CMK (cell line): Measurements from ENCODE around the gene MPO.
A peak's percentile ranks its signal among the peaks of the same experiment; 100 is the strongest.

Experiments used
- DNase-seq: peaks from one replicate; pipeline ENCODE4 v3.0.0-alpha.2; 2010; ENCODE audit warnings: low read depth

The MPO gene

DNA sequence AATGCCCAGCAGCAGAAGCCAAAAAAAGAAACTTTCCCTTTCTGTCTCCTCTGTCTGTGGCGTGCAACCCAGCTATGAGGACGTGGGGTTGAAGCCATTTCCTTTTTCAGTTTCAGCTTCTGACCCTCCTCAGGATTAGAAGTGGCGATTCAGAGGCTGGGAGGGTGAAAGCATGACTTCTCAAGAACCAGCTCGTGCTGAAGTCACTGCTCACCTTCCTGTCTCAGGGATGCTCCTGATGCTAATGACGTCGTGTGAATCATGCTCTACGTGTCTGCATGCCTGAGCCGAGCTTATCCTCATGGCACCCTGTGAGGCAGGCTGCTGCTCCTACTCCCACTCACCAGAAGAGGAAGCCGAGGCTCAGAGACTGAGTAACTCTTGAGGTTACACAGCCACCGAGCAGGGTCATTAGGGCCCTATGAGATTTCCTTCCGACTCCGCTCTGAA is 48.0 kb downstream of the MPO start:
- peak; percentile 36 for DNase-seq

DNA sequence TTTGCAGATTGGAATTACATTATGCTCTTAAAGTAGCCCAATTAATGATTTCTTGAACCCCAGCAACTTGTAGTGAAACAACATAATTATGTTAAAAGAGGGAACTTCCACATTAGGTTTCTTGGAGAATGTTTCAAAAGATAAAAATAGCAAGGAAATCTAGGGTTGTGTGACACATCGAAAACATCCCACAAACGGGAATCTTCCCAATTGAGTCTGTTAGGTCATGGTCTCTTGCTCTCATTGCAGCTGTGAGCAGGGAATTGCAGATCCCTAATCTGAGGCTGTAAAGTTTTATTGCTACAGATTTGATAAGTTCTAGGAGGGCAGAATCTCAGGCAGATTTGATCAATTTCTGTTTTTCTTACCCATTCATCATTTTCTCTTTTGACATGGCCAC is 49.1 kb downstream of the MPO start:
- no peak for DNase-seq

DNA sequence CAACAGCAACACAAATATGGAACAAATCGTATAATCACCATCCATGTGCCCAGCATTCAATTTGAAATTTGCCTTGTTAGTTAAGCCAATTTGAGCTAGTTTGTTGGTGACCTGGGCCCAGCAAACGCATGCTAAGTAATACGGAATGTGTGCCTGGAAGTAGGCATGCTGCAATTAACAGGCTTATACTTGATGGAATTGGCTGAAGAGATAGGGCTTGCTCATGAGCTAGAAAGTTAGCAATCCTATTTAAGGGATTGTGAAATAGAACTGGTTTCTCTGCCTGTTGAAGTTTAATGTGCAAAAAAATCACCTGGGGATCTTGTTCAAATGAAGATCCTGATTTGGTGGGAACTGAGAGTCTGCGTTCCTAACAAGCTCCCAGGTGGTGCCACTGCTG is 50.9 kb downstream of the MPO start:
- no peak for DNase-seq

DNA sequence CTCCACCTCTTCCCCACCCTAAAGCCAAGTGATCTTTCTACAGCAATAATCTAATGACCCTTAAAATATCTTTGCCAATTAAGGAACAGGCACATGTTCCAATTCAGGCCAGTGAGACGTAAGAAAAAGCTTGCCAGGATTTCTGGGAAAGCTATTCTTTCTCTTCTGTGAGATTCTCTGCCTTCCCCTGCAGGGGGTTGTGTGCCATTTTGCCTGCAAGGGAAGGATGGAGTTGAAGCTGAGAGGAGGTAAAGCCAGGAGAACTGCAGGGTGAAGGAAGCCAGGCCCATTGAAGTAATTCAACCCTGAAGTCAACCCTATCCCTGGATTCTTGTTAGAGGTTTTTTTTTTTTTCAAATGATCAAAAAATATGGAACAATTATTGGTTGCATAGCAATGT is 51.4 kb downstream of the MPO start:
- DNase-seq = no peak

DNA sequence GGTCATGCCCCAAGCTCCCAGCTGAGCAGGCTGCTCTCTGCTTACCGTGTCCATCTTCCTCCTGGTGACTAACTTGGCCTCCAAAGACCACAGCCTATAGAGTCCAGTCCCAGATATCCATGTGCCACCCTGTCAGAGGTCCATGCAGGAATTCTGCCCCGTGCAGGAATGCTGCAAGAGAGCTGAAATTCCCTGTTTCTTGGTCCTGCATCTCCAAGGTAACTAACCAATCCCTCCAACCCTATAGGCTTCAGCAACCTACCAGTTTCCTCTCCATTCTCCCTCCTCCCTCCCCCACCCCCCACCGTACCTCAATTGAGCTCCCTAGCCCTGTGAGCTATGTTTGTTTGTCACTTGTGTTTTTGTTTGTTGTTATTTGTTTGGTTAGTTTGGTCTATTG is 52.1 kb downstream of the MPO start:
- DNase-seq = no peak

DNA sequence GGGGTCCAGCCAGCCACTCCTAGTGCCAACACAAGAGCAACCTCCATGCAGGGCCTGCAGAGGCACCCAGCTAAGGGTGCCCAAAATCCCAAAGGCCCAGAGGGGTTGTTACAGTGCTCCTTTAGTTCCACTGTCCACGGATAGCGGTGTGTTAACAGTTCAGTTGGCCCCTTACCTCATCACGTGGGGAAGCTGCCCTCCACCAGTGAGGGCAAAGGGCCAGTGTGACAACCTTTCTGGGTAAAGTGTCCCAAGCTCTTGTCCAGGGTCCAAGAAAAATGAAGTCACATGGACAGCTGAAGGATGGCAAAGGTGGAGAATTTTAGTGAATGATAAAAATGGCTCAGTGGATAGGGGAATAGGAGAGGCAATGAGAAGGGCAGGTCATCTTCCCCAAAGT is 53.0 kb downstream of the MPO start:
- no peak for DNase-seq

DNA sequence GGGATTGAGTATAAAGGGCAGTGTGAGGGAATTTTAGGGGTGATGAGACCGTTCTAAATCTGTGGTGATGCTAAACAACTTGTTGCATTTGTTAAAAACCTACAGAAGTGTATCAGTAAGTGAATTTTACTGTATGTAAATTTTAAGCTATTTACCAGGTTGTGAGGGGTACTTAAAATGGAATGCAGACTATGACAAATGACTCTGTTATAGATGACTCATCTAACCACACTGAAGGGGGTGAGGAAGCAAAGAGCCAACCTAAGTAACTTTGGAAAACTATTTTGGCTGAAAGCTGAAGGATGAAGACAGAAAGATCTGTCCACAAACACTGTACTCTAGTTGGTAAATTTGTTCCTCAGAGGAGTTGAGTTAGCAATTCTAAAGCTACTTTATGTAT is 56.4 kb downstream of the MPO start:
- DNase-seq = no peak
